Activated T-helper 1 cell treated with anti-CD3 and anti-CD28 coated beads, Interleukin-12 subunit alpha, Interleukin-12 subunit beta, Interleukin-2, Interleukin-4 antibody, amounts not matched to agents 30 ng/mL and 10 ng/mL and 1 ng/mL, durations not matched to agents 14 hours and 24 hours and 36 hours (primary cell): ENCODE measurements around the gene S100A16. TPM values are rescaled to one million over a fixed set of nuclear protein-coding genes. Genes with fewer than 3 reads are reported as not detected.
"Not testable (repeated sequence)": the region's sequence is repeated elsewhere in the genome, so short reads cannot be mapped to it uniquely, and the experiment has no call there.

Experiments
- DNase-seq: peaks from one replicate; pipeline ENCODE4 v3.0.0; 2021; ENCODE audit warnings: low spot score
- H3K27ac Mint-ChIP-seq: one replicate; pipeline ENCODE4 v1.8.0; 2021; ENCODE audit warnings: mild to moderate bottlenecking, mixed read lengths
- H3K27me3 Mint-ChIP-seq: one replicate; pipeline ENCODE4 v1.8.0; 2022; ENCODE audit warnings: mild to moderate bottlenecking, moderate library complexity, mixed read lengths; ENCODE audit not compliant: insufficient read depth
- H3K36me3 Mint-ChIP-seq: one replicate; pipeline ENCODE4 v1.8.0; 2021; ENCODE audit warnings: low read depth, mixed read lengths
- H3K4me1 Mint-ChIP-seq: one replicate; pipeline ENCODE4 v1.8.0; 2021; ENCODE audit warnings: low read depth, mixed read lengths
- H3K4me3 Mint-ChIP-seq: one replicate; pipeline ENCODE4 v1.8.0; 2021; ENCODE audit warnings: mild to moderate bottlenecking, moderate library complexity, mixed read lengths
- H3K9me3 Mint-ChIP-seq: one replicate; pipeline ENCODE4 v1.8.0; 2021; ENCODE audit warnings: mixed read lengths
- intact Hi-C: fragments of 100-400 bp; cut with micrococcal nuclease; formaldehyde crosslinking; loops from one replicate; pipeline ENCODE4 v1.15.1; 2024
- total RNA-seq: library from RNA; stranded (reverse); gene quantifications from 2 replicates; pipeline ENCODE4 v1.2.3, GENCODE V29; 2022

The S100A16 gene
- total RNA-seq, 1 donor from 2014 or later: not detected

DNA sequence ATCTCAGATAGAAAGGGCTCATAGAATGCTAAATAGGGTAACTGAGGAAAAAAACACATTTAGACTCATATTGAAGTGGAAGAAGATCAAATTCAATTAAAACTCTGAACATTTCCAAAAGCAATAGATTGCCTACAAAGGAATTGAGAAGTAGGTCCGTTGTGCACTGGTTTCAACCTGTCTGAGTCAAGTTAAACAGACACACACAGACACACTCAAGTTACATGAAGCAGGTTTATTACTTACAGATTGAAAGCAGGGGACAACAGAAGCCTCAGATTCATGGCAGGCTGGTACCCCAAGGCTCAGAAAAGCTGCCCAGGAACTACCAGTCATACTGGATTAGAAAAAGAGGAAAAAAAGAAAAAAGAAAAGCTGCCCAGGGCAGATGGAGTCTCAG, 26.6 kb downstream of the S100A16 start:
- no peak overlapping the region for H3K4me3 Mint-ChIP-seq
- H3K4me1 Mint-ChIP-seq: no peaks in the 10 kb centered on the region
- DNase-seq: no peak
- H3K27ac Mint-ChIP-seq: no peak overlapping the region
- H3K27me3 Mint-ChIP-seq: peaks cover 12% of the 10 kb centered on the region
- H3K9me3 Mint-ChIP-seq: no peaks in the 10 kb centered on the region
- no peaks in the 10 kb centered on the region for H3K36me3 Mint-ChIP-seq
- intact Hi-C loops: no loop called here

DNA sequence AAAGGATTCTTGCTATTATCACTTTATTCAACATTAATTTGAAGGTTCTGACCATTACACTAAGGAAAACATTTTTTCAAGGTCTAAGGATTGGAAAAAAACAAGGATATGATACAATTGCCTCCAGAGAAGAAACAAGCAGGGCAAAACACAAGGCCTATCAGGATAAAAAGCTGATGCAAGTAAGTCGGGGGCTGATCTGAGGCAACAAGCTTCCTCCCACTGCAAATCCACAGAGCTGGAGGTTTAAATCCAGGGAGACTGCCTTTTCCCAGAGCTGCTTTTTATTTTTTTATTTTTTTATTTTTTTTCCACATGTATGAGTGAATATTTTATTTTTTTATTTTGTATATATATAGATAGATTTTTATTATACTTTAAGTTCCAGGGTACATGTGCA, 27.9 kb downstream of the S100A16 start:
- intact Hi-C loops: no loop called here
- Mint-ChIP-seq H3K4me1 (no peaks in the 10 kb centered on the region), H3K27me3 (peaks cover 12% of the 10 kb centered on the region), H3K4me3 (no peak overlapping the region), H3K27ac (no peak overlapping the region), H3K36me3 (no peaks in the 10 kb centered on the region), H3K9me3 (no peaks in the 10 kb centered on the region)
- no peak for DNase-seq

DNA sequence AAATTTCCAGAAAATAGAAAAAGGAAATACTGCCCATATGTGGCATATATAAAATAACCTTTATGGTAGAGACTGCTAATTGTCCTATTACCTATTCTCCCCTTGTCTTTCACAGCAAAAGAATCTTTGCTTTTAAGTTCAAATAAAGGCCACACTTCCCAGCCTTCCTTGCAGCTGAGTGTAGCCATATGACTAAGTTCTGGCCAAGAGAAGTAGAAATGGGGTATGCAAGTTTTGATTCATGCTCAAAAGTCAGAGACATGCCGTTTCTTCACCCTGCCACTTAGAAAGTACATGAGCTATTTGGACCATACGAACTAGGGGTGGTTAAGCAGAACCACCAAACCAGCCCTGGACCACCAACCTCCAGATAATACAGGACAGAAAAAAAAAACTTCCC, 29.0 kb downstream of the S100A16 start:
- H3K4me1 Mint-ChIP-seq: no peaks in the 10 kb centered on the region
- peaks cover 15% of the 10 kb centered on the region for H3K27me3 Mint-ChIP-seq
- H3K36me3 Mint-ChIP-seq: no peaks in the 10 kb centered on the region
- H3K4me3 Mint-ChIP-seq: no peak overlapping the region
- intact Hi-C loops: loop anchor here (1.0 kb wide), 1 partner anchor 21 kb away; no protein-coding TSS in a partner anchor
- DNase-seq: no peak
- no peaks in the 10 kb centered on the region for H3K9me3 Mint-ChIP-seq
- H3K27ac Mint-ChIP-seq: no peak overlapping the region

DNA sequence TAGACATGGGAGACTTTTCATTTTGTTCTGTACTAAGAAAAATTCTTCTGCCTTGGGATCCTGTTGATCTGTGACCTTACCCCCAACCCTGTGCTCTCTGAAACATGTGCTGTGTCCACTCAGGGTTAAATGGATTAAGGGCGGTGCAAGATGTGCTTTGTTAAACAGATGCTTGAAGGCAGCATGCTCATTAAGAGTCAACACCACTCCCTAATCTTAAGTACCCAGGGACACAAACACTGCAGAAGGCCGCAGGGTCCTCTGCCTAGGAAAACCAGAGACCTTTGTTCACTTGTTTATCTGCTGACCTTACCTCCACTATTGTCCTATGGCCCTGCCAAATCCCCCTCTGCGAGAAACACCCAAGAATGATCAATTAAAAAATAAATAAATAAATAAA, 29.4 kb downstream of the S100A16 start:
- H3K36me3 Mint-ChIP-seq, H3K4me3 Mint-ChIP-seq, H3K9me3 Mint-ChIP-seq, DNase-seq, intact Hi-C loops, H3K27ac Mint-ChIP-seq, H3K4me1 Mint-ChIP-seq: not testable (repeated sequence)
- peaks cover 19% of the 10 kb centered on the region for H3K27me3 Mint-ChIP-seq

DNA sequence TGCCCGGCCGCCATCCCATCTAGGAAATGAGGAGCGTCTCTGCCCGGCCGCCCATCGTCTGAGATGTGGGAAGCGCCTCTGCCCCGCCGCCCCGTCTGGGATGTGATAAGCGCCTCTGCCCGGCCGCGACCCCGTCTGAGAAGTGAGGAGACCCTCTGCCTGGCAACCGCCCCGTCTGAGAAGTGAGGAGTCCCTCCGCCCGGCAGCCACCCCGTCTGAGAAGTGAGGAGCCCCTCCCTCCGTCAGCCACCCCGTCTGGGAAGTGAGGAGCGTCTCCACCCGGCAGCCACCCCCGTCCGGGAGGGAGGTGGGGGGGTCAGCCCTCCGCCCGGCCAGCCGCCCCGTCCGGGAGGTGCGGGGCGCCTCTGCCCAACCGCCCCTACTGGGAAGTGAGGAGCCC, 30.1 kb downstream of the S100A16 start:
- DNase-seq, H3K9me3 Mint-ChIP-seq, H3K4me3 Mint-ChIP-seq, H3K27ac Mint-ChIP-seq, H3K4me1 Mint-ChIP-seq, H3K36me3 Mint-ChIP-seq, intact Hi-C loops: not testable (repeated sequence)
- peaks cover 26% of the 10 kb centered on the region for H3K27me3 Mint-ChIP-seq

DNA sequence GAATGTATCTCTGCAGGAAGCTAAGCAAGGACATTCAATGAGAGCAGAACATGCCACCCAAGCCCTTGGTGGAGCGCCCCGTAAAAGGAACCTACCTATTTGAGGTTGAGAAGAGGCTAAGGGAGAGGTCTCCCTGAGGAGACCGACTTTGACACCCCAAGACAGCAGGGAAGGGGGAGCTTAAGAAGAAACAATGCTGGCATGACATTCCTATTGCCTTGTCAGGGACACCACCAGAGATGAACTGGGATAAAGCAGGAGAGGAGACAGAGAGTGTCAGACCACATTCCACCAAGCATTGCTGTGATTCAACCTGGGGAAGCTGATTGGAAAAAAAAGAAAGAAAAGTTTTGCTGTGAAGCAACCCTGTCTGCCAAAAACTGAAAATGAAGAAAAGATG, 34.0 kb downstream of the S100A16 start:
- Mint-ChIP-seq H3K27me3 (peaks cover 26% of the 10 kb centered on the region), H3K27ac (no peak overlapping the region), H3K4me1 (no peaks in the 10 kb centered on the region), H3K9me3 (no peaks in the 10 kb centered on the region), H3K4me3 (no peak overlapping the region), H3K36me3 (no peaks in the 10 kb centered on the region)
- no peak for DNase-seq
- intact Hi-C loops: no loop called here

DNA sequence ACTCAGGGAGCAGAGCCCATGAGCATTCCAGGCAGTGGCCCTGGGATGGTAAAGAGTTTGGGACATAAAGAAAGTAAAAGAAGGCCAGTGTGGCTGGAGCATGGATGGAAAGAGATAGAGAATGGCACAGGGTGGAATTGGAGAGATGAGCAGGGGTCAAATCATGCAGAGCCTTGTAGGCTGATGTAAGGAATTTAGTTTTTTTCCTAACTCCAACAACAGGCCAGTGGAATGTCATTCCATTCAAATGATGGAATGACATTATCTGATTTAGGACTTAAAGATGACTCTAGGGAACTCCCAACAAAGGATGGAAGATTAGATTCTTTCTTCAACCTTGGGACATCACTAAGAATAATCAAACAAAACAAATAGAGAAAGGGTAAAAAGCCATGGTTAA, 34.4 kb downstream of the S100A16 start:
- intact Hi-C loops: no loop called here
- no peaks in the 10 kb centered on the region for H3K9me3 Mint-ChIP-seq

DNA sequence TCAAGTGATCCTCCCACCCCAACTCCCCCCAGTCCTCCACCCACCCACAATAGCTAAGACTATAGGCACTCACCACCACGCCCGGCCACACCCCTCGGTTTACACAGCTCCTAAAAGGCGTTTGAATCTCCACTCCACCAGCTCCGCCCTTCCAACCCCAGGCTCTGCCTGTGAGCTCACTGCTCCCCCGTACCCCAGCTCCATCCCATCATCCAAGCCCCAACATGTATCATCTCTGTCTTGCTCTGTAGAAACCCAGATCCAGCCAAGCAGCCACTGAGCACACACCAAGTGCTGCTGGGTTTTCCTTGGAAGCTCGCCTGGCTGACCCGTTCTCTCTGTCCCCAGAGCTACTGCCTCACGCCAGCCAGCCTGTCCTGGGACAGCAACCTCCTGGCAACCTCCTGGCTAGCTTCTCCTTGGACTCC, 35.3 kb downstream of the S100A16 start:
- H3K9me3 Mint-ChIP-seq: no peaks in the 10 kb centered on the region
- H3K27ac Mint-ChIP-seq: no peak overlapping the region
- H3K27me3 Mint-ChIP-seq: peaks cover 26% of the 10 kb centered on the region
- no peak for DNase-seq
- H3K36me3 Mint-ChIP-seq: no peaks in the 10 kb centered on the region
- H3K4me1 Mint-ChIP-seq: peaks cover 8% of the 10 kb centered on the region
- intact Hi-C loops: no loop called here
- no peak overlapping the region for H3K4me3 Mint-ChIP-seq

More for the DNA sequence above, 34.4 kb downstream of the S100A16 start:
- H3K4me3 Mint-ChIP-seq: no peak overlapping the region
- H3K36me3 Mint-ChIP-seq: no peaks in the 10 kb centered on the region
- no peaks in the 10 kb centered on the region for H3K4me1 Mint-ChIP-seq
- no peak overlapping the region for H3K27ac Mint-ChIP-seq
- peaks cover 26% of the 10 kb centered on the region for H3K27me3 Mint-ChIP-seq
- DNase-seq: no peak

DNA sequence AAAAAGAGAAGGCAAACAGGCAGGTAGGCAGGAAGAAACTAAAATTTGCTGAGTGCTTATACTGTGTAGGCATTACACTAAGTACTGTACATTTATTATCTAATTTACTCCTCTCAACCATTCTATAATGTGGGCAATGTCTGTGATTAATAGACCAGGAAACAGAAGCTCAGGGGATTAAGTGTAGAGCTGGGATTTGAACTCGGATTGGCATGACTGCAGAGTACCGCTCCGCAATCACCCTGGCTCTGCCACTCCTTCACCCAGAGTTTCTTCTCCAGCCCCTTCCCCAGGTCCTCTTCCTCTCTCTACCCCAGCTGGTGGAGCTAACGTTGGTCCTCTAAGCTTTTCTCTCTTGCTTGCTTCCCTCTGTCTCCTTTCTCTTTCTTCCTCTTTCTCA, 35.8 kb downstream of the S100A16 start:
- H3K36me3 Mint-ChIP-seq: no peaks in the 10 kb centered on the region
- intact Hi-C loops: no loop called here
- no peaks in the 10 kb centered on the region for H3K9me3 Mint-ChIP-seq
- H3K4me3 Mint-ChIP-seq: no peak overlapping the region
- no peak overlapping the region for H3K27ac Mint-ChIP-seq
- peaks cover 26% of the 10 kb centered on the region for H3K27me3 Mint-ChIP-seq
- peaks cover 12% of the 10 kb centered on the region for H3K4me1 Mint-ChIP-seq
- no peak for DNase-seq

DNA sequence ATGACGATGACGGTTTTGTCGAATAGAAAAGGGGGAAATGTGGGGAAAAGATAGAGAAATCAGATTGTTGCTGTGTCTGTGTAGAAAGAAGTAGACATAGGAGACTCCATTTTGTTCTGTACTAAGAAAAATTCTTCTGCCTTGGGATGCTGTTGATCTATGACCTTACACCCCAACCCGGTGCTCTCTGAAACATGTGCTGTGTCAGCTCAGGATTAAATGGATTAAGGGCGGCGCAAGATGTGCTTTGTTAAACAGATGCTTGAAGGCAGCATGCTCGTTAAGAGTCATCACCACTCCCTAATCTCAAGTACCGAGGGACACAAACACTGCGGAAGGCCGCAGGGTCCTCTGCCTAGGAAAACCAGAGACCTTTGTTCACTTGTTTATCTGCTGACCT, 37.4 kb downstream of the S100A16 start:
- H3K27ac Mint-ChIP-seq, H3K4me3 Mint-ChIP-seq, H3K9me3 Mint-ChIP-seq, DNase-seq, intact Hi-C loops, H3K36me3 Mint-ChIP-seq: not testable (repeated sequence)
- peaks cover 20% of the 10 kb centered on the region for H3K4me1 Mint-ChIP-seq
- peaks cover 26% of the 10 kb centered on the region for H3K27me3 Mint-ChIP-seq

DNA sequence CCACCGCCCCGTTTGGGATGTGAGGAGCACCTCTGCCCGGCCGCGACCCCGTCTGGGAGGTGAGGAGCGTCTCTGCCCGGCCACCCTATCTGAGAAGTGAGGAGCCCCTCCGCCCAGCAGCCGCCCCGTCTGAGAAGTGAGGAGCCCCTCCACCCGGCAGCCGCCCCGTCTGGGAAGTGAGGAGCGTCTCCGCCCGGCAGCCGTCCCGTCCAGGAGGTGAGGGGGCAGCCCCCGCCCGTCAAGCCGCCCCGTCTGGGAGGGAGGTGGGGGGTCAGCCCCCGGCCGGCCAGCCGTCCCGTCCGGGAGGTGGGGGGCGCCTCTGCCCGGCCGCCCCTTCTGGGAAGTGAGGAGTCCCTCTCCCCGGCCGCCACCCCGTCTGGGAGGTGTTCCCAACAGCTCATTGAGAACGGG, 37.9 kb downstream of the S100A16 start:
- H3K36me3 Mint-ChIP-seq, DNase-seq, H3K4me3 Mint-ChIP-seq, H3K9me3 Mint-ChIP-seq, intact Hi-C loops, H3K27ac Mint-ChIP-seq: not testable (repeated sequence)
- Mint-ChIP-seq H3K4me1 (peaks cover 20% of the 10 kb centered on the region), H3K27me3 (peaks cover 26% of the 10 kb centered on the region)

DNA sequence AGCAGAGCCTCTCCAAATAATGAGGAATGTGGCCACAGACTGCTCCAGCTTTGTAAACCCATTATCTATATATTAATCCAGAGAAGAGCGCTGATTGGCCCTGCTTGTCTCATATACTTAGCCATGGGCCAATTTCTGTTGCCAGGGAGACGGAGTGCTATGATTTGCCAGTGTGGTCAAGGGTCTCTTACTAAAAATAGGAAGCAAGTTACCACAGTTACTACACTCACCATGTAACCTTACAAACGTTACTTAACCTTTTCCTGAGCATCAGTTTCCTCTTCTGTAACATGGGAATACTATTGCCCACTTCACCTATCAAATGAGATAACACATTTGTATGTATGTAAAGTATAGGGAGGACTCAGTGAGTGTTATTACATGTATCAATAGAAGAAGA, 39.6 kb downstream of the S100A16 start:
- peaks cover 25% of the 10 kb centered on the region for H3K4me1 Mint-ChIP-seq
- DNase-seq: no peak

DNA sequence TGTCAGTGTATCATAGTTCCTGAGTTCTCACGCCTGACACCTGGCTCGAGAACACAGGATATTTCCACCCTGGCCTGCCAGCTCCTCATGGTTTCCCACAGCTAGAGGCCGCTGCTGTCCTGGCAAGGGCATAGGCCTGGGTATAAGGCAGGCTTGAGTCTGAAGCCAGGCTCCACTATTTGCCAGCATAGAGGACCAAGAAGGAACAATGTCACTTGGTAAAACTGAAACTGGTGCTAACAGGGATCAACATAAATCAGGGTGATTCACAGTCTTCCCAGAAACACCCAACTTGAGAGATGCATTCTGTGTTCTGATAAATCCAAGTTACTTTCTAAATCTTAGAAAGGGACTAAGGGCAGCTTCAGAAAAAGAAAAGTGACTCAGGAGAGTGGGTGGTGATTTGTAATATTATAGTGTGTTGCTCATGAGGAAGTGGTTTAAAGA, 40.3 kb downstream of the S100A16 start:
- Mint-ChIP-seq H3K27me3 (peaks cover 11% of the 10 kb centered on the region), H3K27ac (peak overlapping the region; percentile 27), H3K36me3 (no peaks in the 10 kb centered on the region), H3K4me3 (no peak overlapping the region), H3K4me1 (peaks cover 33% of the 10 kb centered on the region), H3K9me3 (no peaks in the 10 kb centered on the region)
- DNase-seq: peak; percentile 20
- intact Hi-C loops: loop anchor here (1.0 kb wide), 2 partner anchors 25 to 45 kb away; no protein-coding TSS in a partner anchor

More for the DNA sequence above, 39.6 kb downstream of the S100A16 start:
- Mint-ChIP-seq H3K27me3 (peaks cover 18% of the 10 kb centered on the region), H3K9me3 (no peaks in the 10 kb centered on the region), H3K4me3 (no peak overlapping the region), H3K27ac (peak overlapping the region; percentile 27), H3K36me3 (no peaks in the 10 kb centered on the region)
- intact Hi-C loops: loop anchor here (1.0 kb wide), 1 partner anchor 24 kb away; no protein-coding TSS in a partner anchor

DNA sequence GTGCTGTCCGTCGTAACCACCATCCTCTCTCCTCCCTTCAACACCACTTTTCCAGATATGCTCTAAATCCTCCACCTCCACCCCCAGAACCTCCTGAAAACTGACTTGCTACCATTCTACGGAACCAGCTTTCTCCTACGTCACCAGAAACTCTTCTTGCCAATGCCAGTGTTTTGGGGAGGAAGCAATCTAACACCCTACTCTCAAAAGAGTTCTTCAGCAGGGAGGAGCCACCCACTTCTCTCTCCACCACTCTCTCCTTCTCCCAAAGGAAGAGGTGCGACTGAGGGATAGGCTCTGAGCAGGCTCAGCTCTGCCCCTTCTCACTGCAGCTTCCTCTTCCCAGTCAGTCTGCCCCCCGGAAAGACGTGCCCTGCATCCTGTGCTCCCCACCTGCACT, 41.2 kb downstream of the S100A16 start:
- Mint-ChIP-seq H3K36me3 (no peaks in the 10 kb centered on the region), H3K4me1 (peaks cover 39% of the 10 kb centered on the region)
- intact Hi-C loops: loop anchor here (1.0 kb wide), 1 partner anchor 46 kb away; no protein-coding TSS in a partner anchor

More for the DNA sequence above, 41.2 kb downstream of the S100A16 start:
- Mint-ChIP-seq H3K9me3 (no peaks in the 10 kb centered on the region), H3K27me3 (peaks cover 5% of the 10 kb centered on the region), H3K27ac (no peak overlapping the region), H3K4me3 (no peak overlapping the region)
- DNase-seq: no peak
